ENCODE measurements around the gene OSBPL7. TPM values are rescaled to one million over a fixed set of nuclear protein-coding genes. Genes with fewer than 3 reads are reported as not detected.
A peak's percentile ranks its signal among the peaks of the same experiment; 100 is the strongest.

The OSBPL7 gene
- total and polyA plus RNA-seq, 8 donors: 8.4 to 34.7 (median 13.7) TPM

DNA sequence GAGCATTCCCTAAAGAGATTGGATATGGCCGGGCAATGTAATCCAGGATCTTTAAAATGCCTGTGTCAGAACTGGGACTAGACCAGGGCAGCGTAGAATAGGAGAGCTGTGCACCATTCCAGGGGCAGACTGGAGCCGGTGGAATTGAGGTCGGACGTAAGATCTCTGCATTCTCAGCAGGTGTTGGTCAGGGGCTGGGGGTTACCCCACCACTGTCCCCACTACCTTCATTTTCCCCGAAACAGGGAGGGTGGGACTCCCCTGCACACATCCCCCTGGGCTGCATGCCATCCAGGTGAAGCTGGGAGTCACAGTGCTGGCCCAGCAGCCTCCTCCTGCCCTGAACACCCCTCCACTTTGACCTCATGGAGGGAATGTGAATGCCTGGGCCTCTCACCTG, 17.8 kb downstream of the OSBPL7 start:
- intact Hi-C loops (cut with DNase I): loop anchor here in 1 of 3 donors (10.0 kb wide), 1 partner anchor 109 kb away; the partner anchor contains the start of gene TBKBP1
- DNase-seq: no peak

GRCh38 chr17:47803201-47803600, 18.4 kb downstream of the OSBPL7 start:
- DNase-seq (no peak), FAIRE-seq (no peak), ATAC-seq (no peak)
- 46 to 60% methylated on average over 5 of the region's 5 CpGs for WGBS, 2 donors
- intact Hi-C loops (cut with DNase I): loop anchor here in 1 of 3 donors (10.0 kb wide), 1 partner anchor 108 kb away; the partner anchor contains the start of gene TBKBP1
- no peaks in the 10 kb centered on the region for H3K9me3 ChIP-seq
- H3K4me3 ChIP-seq: no peak overlapping the region
- no peaks in the 10 kb centered on the region for H3K27me3 ChIP-seq
- no peaks in the 10 kb centered on the region for H3K4me1 ChIP-seq
- TF ChIP-seq CTCF (IDR thresholded peaks at IDR 0.05): no peak
- H3K27ac ChIP-seq: no peak overlapping the region
- H3K36me3 ChIP-seq: peaks cover 0 to 18% (median 6%) of the 10 kb centered on the region in 3 donors

More for the DNA sequence above, 17.8 kb downstream of the OSBPL7 start:
- ATAC-seq (no peak), FAIRE-seq (no peak)
- no peaks in the 10 kb centered on the region for H3K27me3 ChIP-seq
- H3K27ac ChIP-seq: no peak overlapping the region
- H3K36me3 ChIP-seq: peaks cover 0 to 23% (median 11%) of the 10 kb centered on the region in 3 donors
- H3K4me3 ChIP-seq: no peak overlapping the region
- WGBS, 2 donors: 70 to 85% methylated on average over 6 of the region's 6 CpGs
- H3K9me3 ChIP-seq: no peaks in the 10 kb centered on the region
- TF ChIP-seq CTCF (IDR thresholded peaks at IDR 0.05): no peak
- peaks cover 3 to 4% (median 3%) of the 10 kb centered on the region in 3 donors for H3K4me1 ChIP-seq

DNA sequence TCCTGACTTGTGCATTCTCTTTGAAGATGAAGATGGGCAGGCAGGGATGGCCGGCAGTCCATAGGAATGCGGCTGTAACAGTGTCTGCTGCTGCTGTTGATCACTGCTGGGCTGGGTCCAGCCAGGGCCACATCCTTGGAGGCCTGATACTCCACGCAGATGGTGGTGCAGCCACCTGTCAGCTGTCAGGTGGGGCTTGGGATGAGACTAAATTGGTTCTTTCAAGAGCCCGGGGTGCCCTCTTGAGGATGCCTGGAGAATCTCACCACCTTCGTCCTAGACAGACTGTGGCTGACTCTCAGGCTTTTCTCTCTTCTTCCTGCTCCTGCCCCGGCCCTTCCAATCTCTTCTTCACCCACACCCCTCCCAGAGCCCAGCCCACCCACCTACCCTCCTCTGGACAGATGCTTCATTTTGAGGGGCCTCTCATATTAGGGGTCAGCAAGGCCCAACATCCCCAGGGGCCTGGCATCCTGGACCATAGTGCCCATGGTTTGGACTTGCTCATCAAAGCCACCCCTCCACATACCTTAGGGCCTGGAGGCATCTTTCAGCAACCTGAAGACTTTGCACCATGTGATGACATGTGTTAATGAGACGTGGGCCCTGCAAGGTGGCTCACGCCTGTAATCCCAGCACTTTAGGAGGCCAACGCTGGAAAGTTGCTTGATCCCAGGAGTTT, 19.1 kb downstream of the OSBPL7 start:
- TF ChIP-seq CTCF (IDR thresholded peaks at IDR 0.05): peak in 3 of 4 donors; percentile 42 to 47 (median 42)
- no peaks in the 10 kb centered on the region for H3K9me3 ChIP-seq
- H3K27me3 ChIP-seq: no peaks in the 10 kb centered on the region
- H3K36me3 ChIP-seq: peaks cover 0 to 11% (median 3%) of the 10 kb centered on the region in 3 donors
- DNase-seq (peak in 2 of 6 donors; percentile 52 to 59), ATAC-seq (peak; percentile 76 to 93 (median 88)), FAIRE-seq (no peak)
- WGBS, 2 donors: 27 to 28% methylated on average over 9 of the region's 9 CpGs
- no peak overlapping the region for H3K27ac ChIP-seq
- intact Hi-C loops (cut with DNase I): loop anchor here in 1 of 3 donors (10.0 kb wide), 1 partner anchor 108 kb away; the partner anchor contains the start of gene TBKBP1
- no peaks in the 10 kb centered on the region for H3K4me1 ChIP-seq
- H3K4me3 ChIP-seq: no peak overlapping the region

- ATAC-seq (no peak), DNase-seq (no peak), FAIRE-seq (no peak)
- TF ChIP-seq CTCF (IDR thresholded peaks at IDR 0.05): no peak
- H3K4me1 ChIP-seq: no peaks in the 10 kb centered on the region
- WGBS, 2 donors: 27 to 48% methylated on average over 6 of the region's 6 CpGs
- no peak overlapping the region for H3K4me3 ChIP-seq
- peaks cover 0 to 5% (median 0%) of the 10 kb centered on the region in 3 donors for H3K36me3 ChIP-seq
- H3K27me3 ChIP-seq: no peaks in the 10 kb centered on the region
- no peak overlapping the region for H3K27ac ChIP-seq
- intact Hi-C loops (cut with DNase I): loop anchor here in 1 of 3 donors (10.0 kb wide), 1 partner anchor 107 kb away; the partner anchor contains the start of gene TBKBP1
- H3K9me3 ChIP-seq: no peaks in the 10 kb centered on the region
These were observed 19.7 kb downstream of the OSBPL7 start for GRCh38 chr17:47801906-47802305.
